Endothelial cell (in vitro differentiated cells): ENCODE measurements around the gene IAPP. TPM values are rescaled to one million over a fixed set of nuclear protein-coding genes. Genes with fewer than 3 reads are reported as not detected.
"Not testable (repeated sequence)": the region's sequence is repeated elsewhere in the genome, so short reads cannot be mapped to it uniquely, and the experiment has no call there.

Source experiments
- DNase-seq: peaks from one replicate; pipeline ENCODE4 v3.0.0; 2021; ENCODE audit warnings: low spot score
- H3K27ac Mint-ChIP-seq: one replicate; pipeline ENCODE4 v1.8.0; 2021; ENCODE audit warnings: mixed read lengths, inconsistent platforms; ENCODE audit not compliant: unreplicated experiment
- H3K27me3 Mint-ChIP-seq: one replicate; pipeline ENCODE4 v1.8.0; 2021; ENCODE audit warnings: mild to moderate bottlenecking, moderate library complexity, mixed read lengths, inconsistent platforms; ENCODE audit not compliant: unreplicated experiment
- H3K36me3 Mint-ChIP-seq: one replicate; pipeline ENCODE4 v1.8.0; 2021; ENCODE audit warnings: mild to moderate bottlenecking, low read depth, mixed read lengths, inconsistent platforms; ENCODE audit not compliant: unreplicated experiment
- H3K4me1 Mint-ChIP-seq: one replicate; pipeline ENCODE4 v1.8.0; 2021; ENCODE audit warnings: mild to moderate bottlenecking, mixed read lengths, inconsistent platforms; ENCODE audit not compliant: unreplicated experiment
- H3K4me3 Mint-ChIP-seq: one replicate; pipeline ENCODE4 v1.8.0; 2021; ENCODE audit warnings: mild to moderate bottlenecking, mixed read lengths, inconsistent platforms; ENCODE audit not compliant: unreplicated experiment
- H3K9me3 Mint-ChIP-seq: one replicate; pipeline ENCODE4 v1.8.0; 2021; ENCODE audit warnings: mixed read lengths, inconsistent platforms; ENCODE audit not compliant: unreplicated experiment
- CTCF ChIP-seq: fragments of 200-600 bp; sonication (generic); IDR thresholded peaks from one replicate; pipeline ENCODE4 v1.5.0; 2021; ENCODE audit warnings: antibody characterized with exemption; ENCODE audit not compliant: unreplicated experiment
- total RNA-seq: library from RNA; stranded (reverse); fragmentation: NEBNext Ultra II Directional; extraction: Animal tissue kit (Norgen Biotek cat#: 25700); gene quantifications from one replicate; pipeline ENCODE4 v1.2.1, GENCODE V29; 2021; ENCODE audit not compliant: unreplicated experiment

The IAPP gene
- total RNA-seq, 1 donor from 2014 or later = not detected

GRCh38 chr12:21370845-21371449, 1.8 kb upstream of the IAPP start:
- TF ChIP-seq CTCF = no peak
- no peaks in the 10 kb centered on the region for H3K9me3 Mint-ChIP-seq
- H3K27me3 Mint-ChIP-seq = peaks cover 1% of the 10 kb centered on the region
- H3K27ac Mint-ChIP-seq = no peak overlapping the region
- no peak overlapping the region for H3K4me3 Mint-ChIP-seq
- H3K4me1 Mint-ChIP-seq = peaks cover 8% of the 10 kb centered on the region
- DNase-seq = no peak
- no peaks in the 10 kb centered on the region for H3K36me3 Mint-ChIP-seq

GRCh38 chr12:21379218-21379617, 6.5 kb downstream of the IAPP start:
- Mint-ChIP-seq H3K4me1 (peaks cover 3% of the 10 kb centered on the region), H3K9me3 (no peaks in the 10 kb centered on the region), H3K27ac (no peak overlapping the region), H3K36me3 (no peaks in the 10 kb centered on the region), H3K27me3 (no peaks in the 10 kb centered on the region), H3K4me3 (no peak overlapping the region)
- no peak for TF ChIP-seq CTCF
- DNase-seq = no peak

GRCh38 chr12:21381320-21381719, 8.6 kb downstream of the IAPP start:
- H3K4me1 Mint-ChIP-seq, H3K27me3 Mint-ChIP-seq, H3K27ac Mint-ChIP-seq, H3K4me3 Mint-ChIP-seq, DNase-seq, H3K36me3 Mint-ChIP-seq, H3K9me3 Mint-ChIP-seq: not testable (repeated sequence)

GRCh38 chr12:21384261-21384660, 11.6 kb downstream of the IAPP start:
- H3K27me3 Mint-ChIP-seq = no peaks in the 10 kb centered on the region
- no peaks in the 10 kb centered on the region for H3K9me3 Mint-ChIP-seq
- no peak overlapping the region for H3K4me3 Mint-ChIP-seq
- TF ChIP-seq CTCF = no peak
- peaks cover 14% of the 10 kb centered on the region for H3K4me1 Mint-ChIP-seq
- no peaks in the 10 kb centered on the region for H3K36me3 Mint-ChIP-seq
- no peak for DNase-seq
- peak overlapping the region; percentile 61 for H3K27ac Mint-ChIP-seq

DNA sequence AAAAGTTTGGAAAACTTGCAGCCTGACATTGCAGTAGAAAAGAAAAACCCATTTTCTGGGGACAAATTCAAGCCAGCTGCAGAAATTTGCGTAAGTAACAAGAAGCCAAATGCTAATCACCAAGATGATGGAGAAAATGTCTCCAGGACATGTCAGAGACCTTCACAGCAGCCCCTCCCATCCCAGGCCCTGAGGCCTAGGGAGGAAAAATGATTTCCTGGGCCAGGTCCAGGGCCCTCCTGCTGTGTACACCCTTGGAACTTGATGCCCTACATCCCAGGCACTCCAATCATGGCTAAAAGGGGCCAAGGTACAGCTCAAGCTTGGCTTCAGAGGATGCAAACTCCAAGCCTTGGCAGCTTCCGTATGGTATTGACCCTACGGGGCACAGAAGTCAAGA, 14.5 kb downstream of the IAPP start:
- TF ChIP-seq CTCF = no peak
- Mint-ChIP-seq H3K36me3 (no peaks in the 10 kb centered on the region), H3K4me3 (no peak overlapping the region)

GRCh38 chr12:21392384-21392783, 19.7 kb downstream of the IAPP start:
- DNase-seq = no peak
- H3K36me3 Mint-ChIP-seq = no peaks in the 10 kb centered on the region
- TF ChIP-seq CTCF = no peak
- H3K9me3 Mint-ChIP-seq = no peaks in the 10 kb centered on the region
- no peak overlapping the region for H3K4me3 Mint-ChIP-seq
- H3K27ac Mint-ChIP-seq = no peak overlapping the region
- peaks cover 2% of the 10 kb centered on the region for H3K4me1 Mint-ChIP-seq
- no peaks in the 10 kb centered on the region for H3K27me3 Mint-ChIP-seq

More for the DNA sequence above, 14.5 kb downstream of the IAPP start:
- H3K9me3 Mint-ChIP-seq = no peaks in the 10 kb centered on the region
- no peaks in the 10 kb centered on the region for H3K27me3 Mint-ChIP-seq
- peaks cover 14% of the 10 kb centered on the region for H3K4me1 Mint-ChIP-seq
- no peak for DNase-seq
- no peak overlapping the region for H3K27ac Mint-ChIP-seq

DNA sequence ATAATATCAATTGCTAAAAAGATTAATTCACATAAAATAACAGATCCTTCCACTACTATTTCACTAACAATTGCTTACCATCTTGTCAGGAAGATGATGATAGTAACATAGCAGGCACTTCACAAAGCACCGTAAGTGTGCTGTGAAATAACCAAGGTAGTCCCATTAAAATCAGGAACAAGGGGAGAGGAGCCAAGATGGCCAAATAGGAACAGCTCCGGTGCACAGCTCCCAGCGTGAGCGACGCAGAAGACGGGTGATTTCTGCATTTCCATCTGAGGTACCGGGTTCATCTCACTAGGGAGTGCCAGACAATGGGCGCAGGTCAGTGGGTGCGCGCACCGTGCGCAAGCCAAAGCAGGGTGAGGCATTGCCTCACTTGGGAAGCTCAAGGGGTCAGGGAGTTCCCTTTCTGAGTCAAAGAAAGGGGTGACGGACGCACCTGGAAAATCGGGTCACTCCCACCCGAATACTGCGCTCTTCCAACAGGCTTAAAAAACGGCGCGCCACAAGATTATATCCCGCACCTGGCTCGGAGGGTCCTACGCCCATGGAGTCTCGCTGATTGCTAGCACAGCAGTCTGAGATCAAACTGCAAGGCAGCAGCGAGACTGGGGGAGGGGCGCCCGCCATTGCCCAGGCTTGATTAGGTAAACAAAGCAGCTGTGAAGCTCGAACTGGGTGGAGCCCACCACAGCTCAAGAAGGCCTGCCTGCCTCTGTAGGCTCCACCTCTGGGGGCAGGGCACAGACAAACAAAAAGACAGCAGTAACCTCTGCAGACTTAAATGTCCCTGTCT, 22.3 kb downstream of the IAPP start:
- H3K36me3 Mint-ChIP-seq, DNase-seq: not testable (repeated sequence)
- peak overlapping the region; percentile 21 for H3K4me3 Mint-ChIP-seq

More for the DNA sequence above, 22.3 kb downstream of the IAPP start:
- H3K4me1 Mint-ChIP-seq, H3K27ac Mint-ChIP-seq, H3K9me3 Mint-ChIP-seq, H3K27me3 Mint-ChIP-seq: not testable (repeated sequence)
